HG03045 (cell line): Measurements from ENCODE around the gene PDCD1.

Experiments used
- ATAC-seq: cut with Tn5 transposase; IDR thresholded peaks from one replicate; pipeline ENCODE4 v1.9.1; 2021; ENCODE audit warnings: mild to moderate bottlenecking, moderate library complexity; ENCODE audit not compliant: unreplicated experiment

The PDCD1 gene

GRCh38 chr2:241852981-241853631, 5.6 kb downstream of the PDCD1 start:
- no peak for ATAC-seq

GRCh38 chr2:241852116-241852980, 6.3 kb downstream of the PDCD1 start:
- no peak for ATAC-seq

GRCh38 chr2:241851325-241852115, 7.2 kb downstream of the PDCD1 start:
- no peak for ATAC-seq

- no peak for ATAC-seq
Observed at GRCh38 chr2:241850544-241851324, 8.0 kb downstream of the PDCD1 start.

- no peak for ATAC-seq
Observed at GRCh38 chr2:241849616-241850543, 8.8 kb downstream of the PDCD1 start.

- ATAC-seq: no peak
Observed at GRCh38 chr2:241848761-241849615, 9.7 kb downstream of the PDCD1 start.

GRCh38 chr2:241846406-241846805, 12.3 kb downstream of the PDCD1 start:
- no peak for ATAC-seq

- no peak for ATAC-seq
Observed at GRCh38 chr2:241844831-241845578, 13.7 kb downstream of the PDCD1 start.

GRCh38 chr2:241844066-241844728, 14.5 kb downstream of the PDCD1 start:
- peak; percentile 75 for ATAC-seq

- no peak for ATAC-seq
Observed at GRCh38 chr2:241843321-241844065, 15.2 kb downstream of the PDCD1 start.

GRCh38 chr2:241842620-241843211, 16.0 kb downstream of the PDCD1 start:
- ATAC-seq: no peak

- ATAC-seq: no peak
Observed at GRCh38 chr2:241842067-241842415, 16.7 kb downstream of the PDCD1 start.

- ATAC-seq: no peak
Observed at GRCh38 chr2:241841181-241842066, 17.3 kb downstream of the PDCD1 start.

- no peak for ATAC-seq
Observed at GRCh38 chr2:241837197-241837965, 21.3 kb downstream of the PDCD1 start.

- ATAC-seq: no peak
Observed at GRCh38 chr2:241836292-241836691, 22.4 kb downstream of the PDCD1 start.
